SK-N-SH (cell line): ENCODE measurements around the gene NLGN2. TPM values are rescaled to one million over a fixed set of nuclear protein-coding genes. Genes with fewer than 3 reads are reported as not detected.

Experiments
- CTCF ChIA-PET: fragments of 300-600, 350-600 bp; formaldehyde crosslinking; extraction: SDS; loops from one replicate; lab custom pipeline; 2021; lab: Yijun Ruan, JAX
- POLR2A ChIA-PET: fragments of 350-600 bp; sonication (Branson Sonifier 250); formaldehyde crosslinking; extraction: SDS; loops from one replicate; lab custom pipeline; 2020; ENCODE audit warnings: antibody characterized with exemption, inconsistent platforms; lab: Yijun Ruan, JAX
- DNase-seq: peaks from one replicate; pipeline ENCODE4 v3.0.0; 2012
- H2AFZ ChIP-seq: fragments of 200-600 bp; sonication (generic); 2 replicates; pipeline ENCODE4 v1.8.1; 2016; ENCODE audit warnings: antibody characterized with exemption, mild to moderate bottlenecking, low read depth
- H3F3A ChIP-seq: fragments of 200-600 bp; sonication (generic); replicated peaks from 2 replicates; pipeline ENCODE3; 2016; ENCODE audit warnings: antibody characterized with exemption, mild to moderate bottlenecking; ENCODE audit not compliant: insufficient read depth
- H3K27ac ChIP-seq, 2 experiments: fragments of 200-500 bp in 1 of 2; fragments of 200-600 bp in 1 of 2; sonication (Bioruptor generic) in 1 of 2; sonication (generic), shearing (Covaris generic) in 1 of 2; 2 replicates each; pipeline versions ENCODE4 v1.5.1 to v1.6.1; 2014 to 2016; ENCODE audit warnings: low read depth in 2 of 2, inconsistent platforms in 1 of 2, low read length in 1 of 2, mild to moderate bottlenecking in 1 of 2, mixed read lengths in 1 of 2
- H3K27me3 ChIP-seq: fragments of 200-600 bp; sonication (generic), shearing (Covaris generic); 2 replicates; pipeline ENCODE4 v1.6.1; 2016; ENCODE audit warnings: mixed run types; ENCODE audit not compliant: insufficient read depth
- H3K36me3 ChIP-seq, 2 experiments: fragments of 200-500 bp in 1 of 2; fragments of 200-600 bp in 1 of 2; sonication (Bioruptor generic) in 1 of 2; sonication (generic) in 1 of 2; replicated peaks in 1 of 2; 2 replicates each; pipeline versions ENCODE3 to v1.5.1; 2014 to 2016; ENCODE audit warnings: low read length in 1 of 2, mild to moderate bottlenecking in 1 of 2; ENCODE audit not compliant: insufficient read depth in 2 of 2, control insufficient read depth in 1 of 2
- H3K4me1 ChIP-seq, 2 experiments: fragments of 200-500 bp in 1 of 2; fragments of 200-600 bp in 1 of 2; sonication (Bioruptor generic) in 1 of 2; sonication (generic), shearing (Covaris generic) in 1 of 2; 2 replicates each; pipeline versions ENCODE4 v1.5.1 to v1.6.1; 2014 to 2016; ENCODE audit warnings: low read depth in 1 of 2, low read length in 1 of 2, mixed run types in 1 of 2; ENCODE audit not compliant: insufficient read depth in 2 of 2, control insufficient read depth in 1 of 2
- H3K4me2 ChIP-seq: fragments of 200-600 bp; sonication (generic), shearing (Covaris generic); 2 replicates; pipeline ENCODE4 v1.6.1; 2017; ENCODE audit warnings: mixed run types
- H3K4me3 ChIP-seq, 2 experiments: fragments of 200-500 bp in 1 of 2; fragments of 200-600 bp in 1 of 2; sonication (Bioruptor generic) in 1 of 2; sonication (generic), shearing (Covaris generic) in 1 of 2; 2 replicates each; pipeline versions ENCODE4 v1.5.1 to v1.8.1; 2014 to 2016; ENCODE audit warnings: low read depth in 2 of 2, inconsistent platforms in 1 of 2, low read length in 1 of 2, mild to moderate bottlenecking in 1 of 2, mixed read lengths in 1 of 2, moderate library complexity in 1 of 2
- H3K79me2 ChIP-seq: fragments of 200-600 bp; sonication (generic); 2 replicates; pipeline ENCODE4 v1.8.1; 2017; ENCODE audit warnings: mild to moderate bottlenecking; ENCODE audit not compliant: insufficient read depth
- H3K9ac ChIP-seq: fragments of 200-600 bp; sonication (generic); 2 replicates; pipeline ENCODE4 v1.6.1; 2017; ENCODE audit warnings: mixed run types
- H3K9me2 ChIP-seq: fragments of 200-600 bp; sonication (generic); 2 replicates; pipeline ENCODE4 v1.6.1; 2017; ENCODE audit warnings: mixed run types
- H3K9me3 ChIP-seq: fragments of 200-600 bp; sonication (generic); 2 replicates; pipeline ENCODE4 v1.6.1; 2017; ENCODE audit warnings: mixed run types, mild to moderate bottlenecking, moderate library complexity
- H4K20me1 ChIP-seq: fragments of 200-600 bp; sonication (generic); 2 replicates; pipeline ENCODE4 v1.6.1; 2017; ENCODE audit warnings: mild to moderate bottlenecking, mixed run types; ENCODE audit not compliant: insufficient read depth
- MXI1 ChIP-seq: IDR thresholded peaks from 2 replicates; pipeline ENCODE4 v1.6.1; 2012; ENCODE audit warnings: mild to moderate bottlenecking, low read depth, low read length, improper control_type of control experiment
- RAD21 ChIP-seq: IDR thresholded peaks from 2 replicates; pipeline ENCODE4 v1.6.1; 2012; ENCODE audit warnings: mild to moderate bottlenecking, low read length
- RCOR1 ChIP-seq: fragments of 150-350 bp; IDR thresholded peaks from 2 replicates; pipeline ENCODE4 v1.6.1; 2017; ENCODE audit warnings: antibody characterized with exemption, low read length
- WGBS: methylation state at CpG from one replicate; pipeline ENCODE4 v1.1.6; 2017; ENCODE audit warnings: low lambda C conversion rate; 5-methylcytosine and 5-hydroxymethylcytosine counted together
- polyA plus RNA-seq, 3 experiments: library from polyadenylated mRNA; depleted of rRNA; stranded (reverse); fragments of >200 nt; gene quantifications; 2 replicates each; pipeline ENCODE4 v1.2.3, GENCODE V29; 2012
- TF ChIP-seq, protein P1 (sequence below): IDR thresholded peaks from 2 replicates; pipeline ENCODE4 v1.6.1; 2012; ENCODE audit warnings: mild to moderate bottlenecking, low read depth, low read length, moderate library complexity
- TF ChIP-seq, protein P2 (sequence below): fragments of 200-600 bp; sonication (generic); IDR thresholded peaks from 2 replicates; pipeline ENCODE4 v1.6.1; 2017; ENCODE audit warnings: antibody characterized with exemption, mild to moderate bottlenecking, moderate library complexity
- TF ChIP-seq, protein P3 (sequence below): fragments of 150-350 bp; IDR thresholded peaks from 2 replicates; pipeline ENCODE4 v1.6.1; 2016; ENCODE audit warnings: mild to moderate bottlenecking, low read depth, low read length

NLGN2 gene
- polyA plus RNA-seq, 1 of the 3 experiments (the other 2 are of a cell fraction), result 29.9 TPM

DNA sequence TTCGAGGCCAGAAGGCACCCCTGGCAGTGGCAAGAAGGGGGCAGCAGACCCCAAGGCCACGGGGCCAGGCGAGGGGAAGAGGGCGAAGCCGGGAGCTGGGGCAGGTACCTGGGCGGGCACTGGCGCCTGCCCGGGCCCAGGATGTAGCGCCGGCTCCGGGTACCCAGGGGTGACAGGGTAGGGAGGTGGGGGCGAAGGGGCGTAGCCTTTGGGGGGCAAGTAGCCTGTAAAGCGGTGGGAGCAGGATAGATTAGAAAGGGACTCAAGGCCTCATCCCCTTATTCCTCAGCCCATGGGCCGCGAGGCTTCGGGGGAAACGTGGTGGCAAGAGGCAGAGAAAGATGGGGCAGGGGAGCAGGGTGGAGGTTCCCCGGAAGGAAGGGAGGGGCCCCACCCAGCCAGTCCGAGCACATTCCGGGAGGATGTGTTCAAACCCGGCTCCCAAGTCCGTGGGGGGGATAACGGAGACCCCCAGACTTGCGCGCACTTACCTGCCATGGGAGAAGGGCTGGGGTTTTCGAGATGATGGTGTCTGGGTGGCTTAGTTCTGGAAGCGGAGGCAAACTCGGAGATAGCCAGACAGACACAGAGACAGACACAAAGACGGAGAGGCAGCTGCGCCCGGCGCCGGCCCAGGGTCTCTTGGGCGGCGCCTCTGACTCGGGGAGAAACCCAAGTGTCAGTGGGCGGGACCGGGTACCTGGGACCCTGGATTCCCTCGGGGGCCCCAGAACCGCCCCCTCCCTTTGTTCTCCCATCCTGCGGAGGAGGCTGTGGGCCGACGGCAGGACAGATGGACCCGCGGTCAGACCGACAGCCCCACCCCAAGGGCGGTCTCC is 13.8 kb upstream of the NLGN2 start:
- Histone ChIP-seq H3K4me2 (peak overlapping the region; percentile 99), H3K36me3 (peaks cover 18 to 31% of the 10 kb centered on the region in 2 experiments), H3K9ac (peak overlapping the region; percentile 89), H3K27me3 (no peaks in the 10 kb centered on the region), H3F3A (peaks cover 11% of the 10 kb centered on the region), H3K4me1 (peaks cover 0 to 9% of the 10 kb centered on the region in 2 experiments; a peak in 1 of 4 replicates), H3K9me2 (no peaks in the 10 kb centered on the region), H3K79me2 (peaks cover 22% of the 10 kb centered on the region; the same call in 1 of the 2 replicates), H3K4me3 (peak overlapping the region; percentile 79 to 92), H3K9me3 (no peaks in the 10 kb centered on the region), H4K20me1 (no peaks in the 10 kb centered on the region), H3K27ac (peak overlapping the region; percentile 85 to 91; a peak in 3 of 4 replicates), H2AFZ (peak overlapping the region; percentile 79; the same call in 1 of the 2 replicates)
- ChIA-PET POLR2A (interaction anchor here (1.0 kb wide), 1 partner anchor 10 kb away, joined by 4 read pairs; the partner anchor contains the start of gene TMEM256), CTCF (interaction anchor here (1.1 to 2.5 kb wide), 5 partner anchors 9 to 109 kb away, joined by 3 to 13 read pairs (median 4); no protein-coding TSS in a partner anchor)
- TF ChIP-seq, protein P1, sequence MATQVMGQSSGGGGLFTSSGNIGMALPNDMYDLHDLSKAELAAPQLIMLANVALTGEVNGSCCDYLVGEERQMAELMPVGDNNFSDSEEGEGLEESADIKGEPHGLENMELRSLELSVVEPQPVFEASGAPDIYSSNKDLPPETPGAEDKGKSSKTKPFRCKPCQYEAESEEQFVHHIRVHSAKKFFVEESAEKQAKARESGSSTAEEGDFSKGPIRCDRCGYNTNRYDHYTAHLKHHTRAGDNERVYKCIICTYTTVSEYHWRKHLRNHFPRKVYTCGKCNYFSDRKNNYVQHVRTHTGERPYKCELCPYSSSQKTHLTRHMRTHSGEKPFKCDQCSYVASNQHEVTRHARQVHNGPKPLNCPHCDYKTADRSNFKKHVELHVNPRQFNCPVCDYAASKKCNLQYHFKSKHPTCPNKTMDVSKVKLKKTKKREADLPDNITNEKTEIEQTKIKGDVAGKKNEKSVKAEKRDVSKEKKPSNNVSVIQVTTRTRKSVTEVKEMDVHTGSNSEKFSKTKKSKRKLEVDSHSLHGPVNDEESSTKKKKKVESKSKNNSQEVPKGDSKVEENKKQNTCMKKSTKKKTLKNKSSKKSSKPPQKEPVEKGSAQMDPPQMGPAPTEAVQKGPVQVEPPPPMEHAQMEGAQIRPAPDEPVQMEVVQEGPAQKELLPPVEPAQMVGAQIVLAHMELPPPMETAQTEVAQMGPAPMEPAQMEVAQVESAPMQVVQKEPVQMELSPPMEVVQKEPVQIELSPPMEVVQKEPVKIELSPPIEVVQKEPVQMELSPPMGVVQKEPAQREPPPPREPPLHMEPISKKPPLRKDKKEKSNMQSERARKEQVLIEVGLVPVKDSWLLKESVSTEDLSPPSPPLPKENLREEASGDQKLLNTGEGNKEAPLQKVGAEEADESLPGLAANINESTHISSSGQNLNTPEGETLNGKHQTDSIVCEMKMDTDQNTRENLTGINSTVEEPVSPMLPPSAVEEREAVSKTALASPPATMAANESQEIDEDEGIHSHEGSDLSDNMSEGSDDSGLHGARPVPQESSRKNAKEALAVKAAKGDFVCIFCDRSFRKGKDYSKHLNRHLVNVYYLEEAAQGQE, result no peak
- TF ChIP-seq, protein P2, sequence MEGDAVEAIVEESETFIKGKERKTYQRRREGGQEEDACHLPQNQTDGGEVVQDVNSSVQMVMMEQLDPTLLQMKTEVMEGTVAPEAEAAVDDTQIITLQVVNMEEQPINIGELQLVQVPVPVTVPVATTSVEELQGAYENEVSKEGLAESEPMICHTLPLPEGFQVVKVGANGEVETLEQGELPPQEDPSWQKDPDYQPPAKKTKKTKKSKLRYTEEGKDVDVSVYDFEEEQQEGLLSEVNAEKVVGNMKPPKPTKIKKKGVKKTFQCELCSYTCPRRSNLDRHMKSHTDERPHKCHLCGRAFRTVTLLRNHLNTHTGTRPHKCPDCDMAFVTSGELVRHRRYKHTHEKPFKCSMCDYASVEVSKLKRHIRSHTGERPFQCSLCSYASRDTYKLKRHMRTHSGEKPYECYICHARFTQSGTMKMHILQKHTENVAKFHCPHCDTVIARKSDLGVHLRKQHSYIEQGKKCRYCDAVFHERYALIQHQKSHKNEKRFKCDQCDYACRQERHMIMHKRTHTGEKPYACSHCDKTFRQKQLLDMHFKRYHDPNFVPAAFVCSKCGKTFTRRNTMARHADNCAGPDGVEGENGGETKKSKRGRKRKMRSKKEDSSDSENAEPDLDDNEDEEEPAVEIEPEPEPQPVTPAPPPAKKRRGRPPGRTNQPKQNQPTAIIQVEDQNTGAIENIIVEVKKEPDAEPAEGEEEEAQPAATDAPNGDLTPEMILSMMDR, result peak; percentile 32
- TF ChIP-seq, protein P3, sequence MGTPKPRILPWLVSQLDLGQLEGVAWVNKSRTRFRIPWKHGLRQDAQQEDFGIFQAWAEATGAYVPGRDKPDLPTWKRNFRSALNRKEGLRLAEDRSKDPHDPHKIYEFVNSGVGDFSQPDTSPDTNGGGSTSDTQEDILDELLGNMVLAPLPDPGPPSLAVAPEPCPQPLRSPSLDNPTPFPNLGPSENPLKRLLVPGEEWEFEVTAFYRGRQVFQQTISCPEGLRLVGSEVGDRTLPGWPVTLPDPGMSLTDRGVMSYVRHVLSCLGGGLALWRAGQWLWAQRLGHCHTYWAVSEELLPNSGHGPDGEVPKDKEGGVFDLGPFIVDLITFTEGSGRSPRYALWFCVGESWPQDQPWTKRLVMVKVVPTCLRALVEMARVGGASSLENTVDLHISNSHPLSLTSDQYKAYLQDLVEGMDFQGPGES, result no peak
- TF ChIP-seq RAD21, result peak; percentile 36
- no peak for TF ChIP-seq RCOR1
- 0 out of 2 replicates have a peak, but pooled peaks have one; percentile 24 for TF ChIP-seq MXI1
- DNase-seq, result peak; percentile 74
- WGBS, result 11% methylated on average over 29 of the region's 48 CpGs
